Measurements from ENCODE around the gene ARID3B.
"Not testable (repeated sequence)": the region's sequence is repeated elsewhere in the genome, so short reads cannot be mapped to it uniquely, and the experiment has no call there.

ARID3B gene

GRCh38 chr15:74616996-74617395, 76.0 kb downstream of the ARID3B start:
- no peak for DNase-seq (ENCODE audit: extremely low spot score, insufficient read length, low read depth)

GRCh38 chr15:74618841-74619596, 78.0 kb downstream of the ARID3B start:
- FAIRE-seq (no peak), DNase-seq (ENCODE audit: extremely low spot score, insufficient read length, low read depth) (no peak)

More at GRCh38 chr15:74616996-74617395, 76.0 kb downstream of the ARID3B start:
- no peak for FAIRE-seq

- no peak for DNase-seq (ENCODE audit: extremely low spot score, insufficient read length, low read depth)
- no peak for FAIRE-seq
These were observed 79.1 kb downstream of the ARID3B start for GRCh38 chr15:74619916-74620635.

GRCh38 chr15:74620636-74621545, 79.9 kb downstream of the ARID3B start:
- DNase-seq (ENCODE audit: extremely low spot score, insufficient read length, low read depth) (peak; percentile 62), FAIRE-seq (peak; percentile 95)

GRCh38 chr15:74621546-74621920, 80.5 kb downstream of the ARID3B start:
- FAIRE-seq = no peak
- no peak for DNase-seq (ENCODE audit: extremely low spot score, insufficient read length, low read depth)

GRCh38 chr15:74621936-74622335, 80.9 kb downstream of the ARID3B start:
- DNase-seq (ENCODE audit: extremely low spot score, insufficient read length, low read depth) = no peak
- no peak for FAIRE-seq

GRCh38 chr15:74622758-74623157, 81.7 kb downstream of the ARID3B start:
- DNase-seq (ENCODE audit: extremely low spot score, insufficient read length, low read depth) = no peak
- FAIRE-seq = no peak

- no peak for DNase-seq (ENCODE audit: extremely low spot score, insufficient read length, low read depth)
- no peak for FAIRE-seq
These were observed 83.1 kb downstream of the ARID3B start for GRCh38 chr15:74624020-74624602.

GRCh38 chr15:74625693-74626092, 84.7 kb downstream of the ARID3B start:
- no peak for DNase-seq (ENCODE audit: extremely low spot score, insufficient read length, low read depth)
- FAIRE-seq = no peak

- FAIRE-seq (no peak), DNase-seq (ENCODE audit: extremely low spot score, insufficient read length, low read depth) (no peak)
These were observed 85.3 kb downstream of the ARID3B start for GRCh38 chr15:74626336-74626735.

GRCh38 chr15:74626752-74627692, 86.0 kb downstream of the ARID3B start:
- DNase-seq (ENCODE audit: extremely low spot score, insufficient read length, low read depth) = no peak

GRCh38 chr15:74627766-74628165, 86.7 kb downstream of the ARID3B start:
- DNase-seq (ENCODE audit: extremely low spot score, insufficient read length, low read depth) (no peak), FAIRE-seq (no peak)

More at GRCh38 chr15:74626752-74627692, 86.0 kb downstream of the ARID3B start:
- FAIRE-seq = peak; percentile 61

GRCh38 chr15:74628199-74628598, 87.2 kb downstream of the ARID3B start:
- DNase-seq (ENCODE audit: extremely low spot score, insufficient read length, low read depth) = no peak
- FAIRE-seq = no peak

- DNase-seq (ENCODE audit: extremely low spot score, insufficient read length, low read depth) (no peak), FAIRE-seq (no peak)
These were observed 87.9 kb downstream of the ARID3B start for GRCh38 chr15:74628949-74629348.

GRCh38 chr15:74629696-74630095, 88.7 kb downstream of the ARID3B start:
- not testable (repeated sequence) for FAIRE-seq; DNase-seq (ENCODE audit: extremely low spot score, insufficient read length, low read depth)

- FAIRE-seq (no peak), DNase-seq (ENCODE audit: extremely low spot score, insufficient read length, low read depth) (no peak)
These were observed 89.5 kb downstream of the ARID3B start for GRCh38 chr15:74630284-74631086.

- DNase-seq (ENCODE audit: extremely low spot score, insufficient read length, low read depth) = no peak
- no peak for FAIRE-seq
These were observed 90.0 kb downstream of the ARID3B start for GRCh38 chr15:74631087-74631385.

- no peak for DNase-seq (ENCODE audit: extremely low spot score, insufficient read length, low read depth)
- FAIRE-seq = no peak
These were observed 90.4 kb downstream of the ARID3B start for GRCh38 chr15:74631408-74631807.
